CD4-positive, alpha-beta T cell (primary cell): ENCODE measurements around the gene DHX15. TPM values are rescaled to one million over a fixed set of nuclear protein-coding genes. Genes with fewer than 3 reads are reported as not detected.

Source experiments
- ATAC-seq: fragments of 200-7000 bp; cut with Tn5 transposase; one replicate; pipeline ENCODE4 v1.10.0; 2022; ENCODE audit warnings: mild to moderate bottlenecking; ENCODE audit not compliant: poor library complexity
- CTCF ChIA-PET: fragments of 350-600 bp; sonication (Branson Sonifier 250); formaldehyde crosslinking; loops from one replicate; lab custom pipeline; 2021; ENCODE audit warnings: antibody characterized with exemption, inconsistent platforms; lab: Charles Lee
- POLR2A ChIA-PET: fragments of 350-600 bp; sonication (Branson Sonifier 250); formaldehyde crosslinking; loops from one replicate; lab custom pipeline; 2021; ENCODE audit warnings: antibody characterized with exemption, inconsistent platforms; lab: Charles Lee
- DNase-seq, 14 experiments: peaks; one replicate each; pipeline ENCODE4 v3.0.0-alpha.2; 2013 to 2020; ENCODE audit warnings: mixed read lengths in 2 of 14
- H3K27ac ChIP-seq, 2 donors: one replicate each; pipeline versions ENCODE4 v1.5.1 to v1.7.0; 2013; ENCODE audit warnings: low read length in 2 of 2, low read depth in 1 of 2, mild to moderate bottlenecking in 1 of 2
- H3K27me3 ChIP-seq, 2 experiments: 1 replicate in 1 of 2; 2 replicates in 1 of 2; pipeline versions ENCODE4 v1.6.1 to v1.7.0; 2013; ENCODE audit warnings: low read length in 2 of 2, control low read depth in 1 of 2, mild to moderate bottlenecking in 1 of 2, moderate library complexity in 1 of 2; ENCODE audit not compliant: insufficient read depth in 2 of 2, control insufficient read depth in 1 of 2
- H3K36me3 ChIP-seq: one replicate; pipeline ENCODE4 v1.6.1; 2013; ENCODE audit warnings: low read length, control low read depth; ENCODE audit not compliant: insufficient read depth
- H3K4me1 ChIP-seq: one replicate; pipeline ENCODE4 v1.6.1; 2013; ENCODE audit warnings: low read length, control low read depth; ENCODE audit not compliant: insufficient read depth
- H3K4me3 ChIP-seq: one replicate; pipeline ENCODE4 v1.5.1; 2013; ENCODE audit warnings: mild to moderate bottlenecking, low read length, moderate library complexity
- H3K9me3 ChIP-seq, 2 experiments: 1 replicate in 1 of 2; 2 replicates in 1 of 2; pipeline versions ENCODE4 v1.6.1 to v1.7.0; 2013; ENCODE audit warnings: low read length in 2 of 2, mild to moderate bottlenecking in 2 of 2, control low read depth in 1 of 2, moderate library complexity in 1 of 2; ENCODE audit not compliant: control insufficient read depth in 1 of 2, insufficient read depth in 1 of 2
- H3K27ac Mint-ChIP-seq: one replicate; pipeline ENCODE4 v1.8.0; 2020; ENCODE audit warnings: mixed read lengths
- H3K27me3 Mint-ChIP-seq: one replicate; pipeline ENCODE4 v1.8.0; 2021; ENCODE audit warnings: mixed read lengths
- H3K36me3 Mint-ChIP-seq: one replicate; pipeline ENCODE4 v1.8.0; 2021; ENCODE audit warnings: low read depth, mixed read lengths
- H3K4me1 Mint-ChIP-seq: one replicate; pipeline ENCODE4 v1.8.0; 2021; ENCODE audit warnings: low read depth, mixed read lengths
- H3K4me3 Mint-ChIP-seq: one replicate; pipeline ENCODE4 v1.8.0; 2020; ENCODE audit warnings: mild to moderate bottlenecking, mixed read lengths
- H3K9me3 Mint-ChIP-seq: one replicate; pipeline ENCODE4 v1.8.0; 2020; ENCODE audit warnings: mixed read lengths
- intact Hi-C, 2 experiments: fragments of 100-400 bp; cut with DNase I in 1 of 2; cut with micrococcal nuclease in 1 of 2; formaldehyde crosslinking; loops; one replicate each; pipeline versions ENCODE4 v1.15.1 to v1.9.0; 2023 to 2025; cut with DNase I, micrococcal nuclease
- total RNA-seq, 174 experiments: library from RNA in 2 of 174; stranded (reverse) in 2 of 174; gene quantifications; one replicate each; pipeline ENCODE4 v1.2.3 and lab custom pipeline; 2021 to 2026
- TF ChIP-seq, protein P1 (sequence below): fragments of 200-600 bp; IDR thresholded peaks from one replicate; pipeline ENCODE4 v1.8.0; 2022; ENCODE audit warnings: antibody characterized with exemption, mild to moderate bottlenecking

DHX15 gene
- total RNA-seq, 2 experiments from 2014 or later: 208 to 209 TPM

DNA sequence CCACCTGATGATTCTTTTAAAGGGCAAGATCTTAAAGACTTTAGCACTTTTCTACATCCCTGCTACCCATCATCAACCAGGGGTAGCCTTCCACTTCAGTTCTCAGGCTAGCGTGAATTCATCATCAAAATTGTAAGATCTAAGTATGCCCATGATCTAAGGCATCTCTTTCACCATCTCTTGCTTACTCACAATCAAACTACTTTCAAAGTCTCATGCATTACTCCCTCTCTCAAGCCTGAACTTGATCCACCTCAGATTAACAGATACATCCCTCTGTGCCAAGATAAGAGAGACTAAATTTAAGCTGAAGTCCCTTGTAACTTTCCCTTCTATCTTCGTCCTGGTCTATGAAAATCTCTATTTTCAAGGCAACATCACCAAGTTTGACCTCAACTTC is 62.8 kb downstream of the DHX15 start:
- Histone ChIP-seq H3K27ac (no peak overlapping the region), H3K36me3 (peaks cover 41% of the 10 kb centered on the region), H3K9me3 (no peaks in the 10 kb centered on the region), H3K4me3 (no peak overlapping the region), H3K4me1 (no peaks in the 10 kb centered on the region), H3K27me3 (no peaks in the 10 kb centered on the region)
- peaks cover 82% of the 10 kb centered on the region for H3K36me3 Mint-ChIP-seq
- POLR2A ChIA-PET: no interaction called here
- ATAC-seq (no peak), DNase-seq (no peak)
- intact Hi-C loops: no loop called here
- CTCF ChIA-PET: interaction anchor here (1.0 kb wide), 1 partner anchor 36 kb away, joined by 3 read pairs; no protein-coding TSS in a partner anchor
- H3K27ac Mint-ChIP-seq: no peak overlapping the region
- H3K27me3 Mint-ChIP-seq: no peaks in the 10 kb centered on the region
- H3K4me1 Mint-ChIP-seq: peaks cover 15% of the 10 kb centered on the region
- no peak overlapping the region for H3K4me3 Mint-ChIP-seq
- TF ChIP-seq, protein P1, sequence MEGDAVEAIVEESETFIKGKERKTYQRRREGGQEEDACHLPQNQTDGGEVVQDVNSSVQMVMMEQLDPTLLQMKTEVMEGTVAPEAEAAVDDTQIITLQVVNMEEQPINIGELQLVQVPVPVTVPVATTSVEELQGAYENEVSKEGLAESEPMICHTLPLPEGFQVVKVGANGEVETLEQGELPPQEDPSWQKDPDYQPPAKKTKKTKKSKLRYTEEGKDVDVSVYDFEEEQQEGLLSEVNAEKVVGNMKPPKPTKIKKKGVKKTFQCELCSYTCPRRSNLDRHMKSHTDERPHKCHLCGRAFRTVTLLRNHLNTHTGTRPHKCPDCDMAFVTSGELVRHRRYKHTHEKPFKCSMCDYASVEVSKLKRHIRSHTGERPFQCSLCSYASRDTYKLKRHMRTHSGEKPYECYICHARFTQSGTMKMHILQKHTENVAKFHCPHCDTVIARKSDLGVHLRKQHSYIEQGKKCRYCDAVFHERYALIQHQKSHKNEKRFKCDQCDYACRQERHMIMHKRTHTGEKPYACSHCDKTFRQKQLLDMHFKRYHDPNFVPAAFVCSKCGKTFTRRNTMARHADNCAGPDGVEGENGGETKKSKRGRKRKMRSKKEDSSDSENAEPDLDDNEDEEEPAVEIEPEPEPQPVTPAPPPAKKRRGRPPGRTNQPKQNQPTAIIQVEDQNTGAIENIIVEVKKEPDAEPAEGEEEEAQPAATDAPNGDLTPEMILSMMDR: no peak
- H3K9me3 Mint-ChIP-seq: no peaks in the 10 kb centered on the region

DNA sequence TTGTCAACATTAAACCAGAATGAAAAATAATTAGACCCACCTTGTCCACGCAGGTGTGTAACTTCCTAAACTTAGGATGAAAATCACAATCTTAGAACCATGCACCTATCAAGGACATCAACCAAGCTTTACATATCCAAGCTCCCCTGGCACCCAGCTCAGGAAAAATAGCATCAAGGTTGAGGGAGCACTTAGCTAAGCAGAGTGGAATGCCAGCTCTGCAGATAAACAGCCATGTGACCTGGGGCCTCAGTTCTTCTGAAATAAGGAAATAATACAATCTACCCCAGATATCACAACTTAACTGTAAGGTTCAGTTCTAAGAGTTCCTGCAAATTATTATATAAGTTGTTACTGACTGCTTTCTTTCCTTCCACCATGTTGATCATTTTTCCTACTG is 64.7 kb downstream of the DHX15 start:
- Histone ChIP-seq H3K36me3 (peaks cover 24% of the 10 kb centered on the region), H3K4me3 (no peak overlapping the region), H3K4me1 (no peaks in the 10 kb centered on the region), H3K9me3 (no peaks in the 10 kb centered on the region), H3K27me3 (no peaks in the 10 kb centered on the region), H3K27ac (no peak overlapping the region)
- H3K4me1 Mint-ChIP-seq: peaks cover 15% of the 10 kb centered on the region
- intact Hi-C loops: no loop called here
- TF ChIP-seq, protein P1: no peak
- ChIA-PET POLR2A (no interaction called here), CTCF (no interaction called here)
- H3K27me3 Mint-ChIP-seq: no peaks in the 10 kb centered on the region
- no peak for DNase-seq
- peaks cover 63% of the 10 kb centered on the region for H3K36me3 Mint-ChIP-seq
- no peak overlapping the region for H3K4me3 Mint-ChIP-seq
- no peaks in the 10 kb centered on the region for H3K9me3 Mint-ChIP-seq
- ATAC-seq: no peak
- no peak overlapping the region for H3K27ac Mint-ChIP-seq

DNA sequence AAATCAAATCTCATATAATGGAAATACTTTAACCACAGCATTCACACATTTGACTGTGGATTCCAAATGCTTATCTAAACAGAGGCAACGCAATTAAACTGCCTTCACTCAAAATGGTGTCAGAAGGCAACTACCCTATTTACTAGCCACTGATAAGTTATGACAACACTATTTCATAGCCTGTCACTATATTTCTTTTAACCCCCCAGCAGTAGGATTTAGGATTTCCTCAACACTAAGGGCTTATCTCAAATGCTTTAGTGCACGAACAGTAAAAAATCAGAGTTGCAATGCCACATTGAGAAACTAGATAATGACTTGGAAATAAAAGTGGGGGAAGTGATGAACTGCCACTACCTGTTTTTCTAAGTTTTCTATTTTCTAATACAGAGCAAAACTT is 66.7 kb downstream of the DHX15 start:
- Mint-ChIP-seq H3K9me3 (no peaks in the 10 kb centered on the region), H3K36me3 (peaks cover 47% of the 10 kb centered on the region), H3K27me3 (no peaks in the 10 kb centered on the region), H3K4me1 (peaks cover 13% of the 10 kb centered on the region), H3K4me3 (no peak overlapping the region), H3K27ac (no peak overlapping the region)
- POLR2A ChIA-PET: no interaction called here
- Histone ChIP-seq H3K9me3 (no peaks in the 10 kb centered on the region), H3K4me3 (no peak overlapping the region), H3K27ac (no peak overlapping the region), H3K36me3 (peaks cover 20% of the 10 kb centered on the region), H3K4me1 (no peaks in the 10 kb centered on the region), H3K27me3 (no peaks in the 10 kb centered on the region)
- DNase-seq (no peak), ATAC-seq (no peak)
- intact Hi-C loops: no loop called here
- TF ChIP-seq, protein P1: no peak
- CTCF ChIA-PET: no interaction called here
